ENCODE data around the gene CCDC51.

The CCDC51 gene

DNA sequence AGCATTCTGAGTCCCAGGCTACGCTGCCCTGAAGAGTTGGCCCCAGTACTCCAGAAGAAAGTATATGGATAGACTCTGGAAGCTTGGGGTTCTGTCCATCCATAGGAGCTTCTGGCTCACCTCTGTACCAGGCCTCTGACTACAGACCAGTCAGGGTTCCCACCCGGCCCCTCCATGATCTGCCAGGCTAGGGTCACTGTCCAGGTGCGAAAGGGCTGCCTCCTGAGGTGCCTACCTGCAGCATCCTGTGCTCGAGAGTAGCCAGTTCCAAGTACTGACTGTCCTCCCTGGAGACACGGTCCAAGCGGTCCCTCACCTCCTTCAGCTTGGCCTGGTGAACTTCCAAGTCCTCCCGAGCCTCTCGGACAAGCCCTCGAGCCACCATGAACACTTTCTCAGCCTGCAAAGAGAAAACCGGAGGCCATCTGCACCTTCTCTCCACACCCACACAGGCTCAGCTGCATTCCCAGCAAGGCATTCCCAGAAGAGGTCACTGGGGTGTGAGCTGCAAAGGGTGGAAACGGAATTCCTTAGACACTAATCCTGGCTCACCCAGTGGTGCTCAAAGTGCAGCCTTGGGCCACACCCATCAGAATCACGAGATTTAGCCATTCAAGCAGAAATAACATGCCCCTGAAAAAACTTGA, 6.3 kb downstream of the CCDC51 start:
- no peak for DNase-seq

DNA sequence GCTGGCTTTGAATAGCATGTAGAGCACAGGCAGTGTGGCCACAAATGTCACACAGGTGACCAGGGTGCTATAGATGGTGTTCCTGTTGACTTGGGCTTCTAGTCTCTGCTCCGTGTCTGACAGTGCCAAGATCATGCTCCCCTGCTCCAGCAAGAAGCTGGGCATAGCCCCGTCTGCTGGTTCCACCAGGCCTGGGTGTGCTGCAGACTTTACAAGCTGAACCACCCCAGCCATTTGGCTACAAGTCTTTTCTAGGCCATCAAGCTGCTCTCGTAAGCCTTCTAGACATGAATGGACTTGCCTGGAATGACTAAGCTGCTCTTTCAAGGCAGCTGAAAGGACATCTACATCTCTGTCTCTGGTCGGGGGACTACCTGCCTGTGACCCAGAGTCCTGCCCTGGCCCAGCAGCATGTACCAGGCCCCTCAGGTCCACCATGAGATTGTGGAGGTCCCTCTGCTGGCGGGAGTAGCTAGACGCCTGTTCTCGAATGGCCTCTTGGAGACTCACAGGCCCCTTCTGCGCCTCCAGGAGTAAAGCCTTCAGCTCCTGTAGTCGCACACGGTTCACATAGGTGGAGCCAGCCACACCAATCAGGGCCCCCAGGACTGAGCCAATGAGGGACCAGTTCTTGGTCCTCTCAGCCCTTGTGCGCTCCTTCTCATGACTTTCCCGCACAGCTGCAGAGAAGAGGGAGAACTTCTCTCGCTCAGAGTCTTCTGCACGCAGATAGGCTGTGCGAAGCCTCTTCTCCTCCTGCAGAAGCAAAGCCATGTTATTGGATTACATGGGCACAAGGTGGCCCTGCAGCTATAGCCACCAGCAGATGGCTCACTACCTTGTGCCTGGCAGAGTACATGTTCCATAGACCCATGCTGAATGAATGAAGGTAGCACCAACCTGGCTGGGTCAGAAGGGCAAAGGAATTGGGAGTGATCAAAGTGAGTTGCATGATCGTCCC, 7.2 kb downstream of the CCDC51 start:
- no peak for DNase-seq

- no peak for DNase-seq
Measured at GRCh38 chr3:48431224-48432029, 8.5 kb downstream of the CCDC51 start.

GRCh38 chr3:48430708-48431101, 9.2 kb downstream of the CCDC51 start:
- DNase-seq, result no peak

GRCh38 chr3:48429960-48430707, 9.8 kb downstream of the CCDC51 start, which contains the start of gene PLXNB1:
PLXNB1 (minus strand) TSS chr3:48430086; CDS start chr3:48424611, 5,475 bp downstream.
- peak; percentile 49 for DNase-seq

DNA sequence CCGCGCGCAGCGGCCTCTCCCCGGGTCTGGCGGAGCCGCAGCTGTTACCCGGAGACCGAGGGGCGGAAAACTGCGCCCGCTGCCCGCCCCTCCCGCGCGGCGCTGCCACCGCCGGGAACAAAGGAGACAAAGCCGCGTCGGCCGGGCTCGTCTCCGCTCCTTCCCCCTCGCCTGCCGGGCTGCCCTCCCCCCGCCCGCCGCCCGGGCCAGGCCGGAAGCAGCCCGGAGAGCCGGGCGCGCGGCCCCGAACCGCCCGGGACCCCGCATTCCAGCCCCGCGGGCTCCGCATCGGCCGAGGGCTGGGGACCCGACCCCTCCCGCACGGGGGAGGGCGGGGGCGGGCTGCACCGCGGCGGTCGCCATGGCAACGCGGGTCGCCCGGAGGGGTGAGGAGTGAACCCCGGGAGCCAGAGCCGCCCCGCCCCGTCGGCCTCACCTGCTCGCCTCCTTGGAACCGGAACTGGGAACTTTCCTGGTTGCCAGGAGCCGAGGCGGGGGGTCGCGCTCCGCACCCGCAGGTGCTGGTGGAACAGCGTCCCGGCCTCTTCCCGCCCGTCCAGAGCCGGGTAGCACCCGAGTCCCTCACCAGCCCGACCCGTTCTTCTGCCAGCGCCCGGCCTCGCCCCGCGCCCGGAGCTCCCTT, 10.5 kb downstream of the CCDC51 start:
- peak; percentile 46 for DNase-seq

DNA sequence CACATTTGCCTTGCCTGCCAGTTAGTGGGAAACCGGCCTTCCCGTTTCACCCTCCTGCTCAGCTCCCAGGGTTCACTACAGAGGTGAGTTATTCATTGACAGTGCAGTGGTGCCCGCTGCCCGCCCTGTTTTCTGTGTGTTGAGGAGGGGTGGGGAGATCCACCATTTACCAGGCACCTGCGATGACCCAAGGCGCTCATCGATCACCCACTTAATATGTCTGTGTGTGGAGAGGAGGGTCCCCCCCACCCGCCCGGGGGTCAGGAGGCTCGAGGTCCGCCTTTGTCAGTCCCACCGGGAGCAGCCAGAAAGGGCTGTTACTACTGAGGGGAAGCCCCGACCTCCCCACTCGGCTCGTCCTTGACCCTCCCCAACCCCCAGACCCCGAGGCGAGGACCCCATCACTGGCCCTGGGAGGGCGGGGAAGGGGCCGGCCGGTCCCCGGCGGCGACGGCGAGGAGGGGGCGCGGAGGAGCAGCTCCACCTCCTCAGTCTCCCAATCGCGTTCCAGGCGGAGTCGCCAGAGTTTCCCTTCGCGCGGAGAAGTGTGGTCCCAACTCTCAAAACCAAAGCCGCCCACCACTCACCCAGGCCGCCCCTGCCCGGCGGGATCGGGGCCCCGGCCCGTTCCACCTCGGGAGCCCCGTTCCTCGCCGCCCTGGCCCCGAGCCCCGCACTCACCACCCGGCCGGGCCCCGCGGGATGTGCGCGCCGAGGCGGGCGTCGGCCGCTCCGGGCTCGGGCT, 11.2 kb downstream of the CCDC51 start:
- DNase-seq, result peak; percentile 28

GRCh38 chr3:48428088-48428571, 11.8 kb downstream of the CCDC51 start:
- DNase-seq, result no peak

DNA sequence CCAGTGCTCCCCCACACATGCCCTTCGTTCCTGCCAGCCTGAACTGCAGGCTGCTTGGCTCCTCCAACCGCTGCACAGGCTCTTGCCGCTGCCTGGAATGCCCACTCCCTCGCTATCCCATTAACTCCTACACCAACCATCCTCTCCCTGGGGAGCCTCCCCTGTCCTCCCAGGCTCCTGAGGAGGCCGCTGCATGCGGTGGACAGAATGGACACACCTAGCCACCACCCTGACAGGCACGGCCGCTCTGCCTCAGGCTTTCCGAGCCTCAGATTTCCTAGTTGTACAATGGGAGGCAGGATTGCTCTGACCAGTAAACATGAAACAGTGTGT, 12.3 kb downstream of the CCDC51 start:
- no peak for DNase-seq

- no peak for DNase-seq
Measured at GRCh38 chr3:48426944-48427629, 12.8 kb downstream of the CCDC51 start.

- DNase-seq, result no peak
Measured at GRCh38 chr3:48426401-48426909, 13.5 kb downstream of the CCDC51 start.

- DNase-seq, result peak; percentile 33
Measured at GRCh38 chr3:48425281-48425812, 14.6 kb downstream of the CCDC51 start.

- no peak for DNase-seq
Measured at GRCh38 chr3:48423883-48424695, 15.8 kb downstream of the CCDC51 start.

- no peak for DNase-seq
Measured at GRCh38 chr3:48423241-48423882, 16.6 kb downstream of the CCDC51 start.

DNA sequence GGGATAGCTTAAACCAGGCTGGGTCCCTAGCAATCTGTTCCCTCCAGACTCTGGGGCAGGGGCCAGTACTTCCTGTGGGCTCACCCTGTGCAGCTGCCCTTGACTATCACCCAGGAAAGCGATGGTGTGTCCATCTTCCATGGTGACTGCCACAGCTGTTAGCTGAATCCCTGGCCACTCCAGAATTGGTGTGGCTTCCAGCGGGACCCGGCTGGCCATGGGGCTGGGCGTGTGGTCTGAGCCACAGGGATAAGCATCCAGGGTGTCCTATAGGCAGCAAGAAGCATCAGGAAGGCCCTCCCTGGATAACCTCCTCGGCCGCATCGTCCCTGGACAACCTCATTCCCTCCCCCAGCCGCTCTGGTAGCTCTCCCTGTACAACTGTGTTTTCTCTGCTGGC, 17.2 kb downstream of the CCDC51 start:
- no peak for DNase-seq

- DNase-seq, result no peak
Measured at GRCh38 chr3:48422272-48422671, 17.6 kb downstream of the CCDC51 start.

- DNase-seq, result no peak
Measured at GRCh38 chr3:48420561-48420960, 19.4 kb downstream of the CCDC51 start.

DNA sequence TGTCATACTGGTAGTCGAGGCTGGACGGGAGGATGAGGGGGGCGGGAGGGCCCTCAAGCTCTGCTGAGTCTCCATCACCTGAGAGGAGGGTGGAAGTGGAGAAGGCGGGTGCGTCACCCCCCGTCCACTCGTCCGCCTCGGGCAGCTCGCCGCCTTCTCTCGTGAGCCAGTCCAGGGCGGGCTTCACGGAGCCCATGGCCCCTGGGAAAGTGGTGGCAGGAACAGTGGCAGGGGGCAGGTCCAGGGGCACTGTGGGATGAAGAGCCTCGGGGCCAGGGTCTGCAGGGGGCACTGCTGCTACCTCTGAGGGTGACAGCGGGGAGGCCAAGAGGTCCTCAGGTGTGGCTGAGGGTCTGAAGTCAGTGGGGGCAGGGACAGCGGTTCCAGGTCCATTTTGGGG, 20.3 kb downstream of the CCDC51 start:
- no peak for DNase-seq
